Urinary bladder (tissue), 4 donors: ENCODE data around the gene ARMC12. TPM values are rescaled to one million over a fixed set of nuclear protein-coding genes. Genes with fewer than 3 reads are reported as not detected.
"Not testable (repeated sequence)": the region's sequence is repeated elsewhere in the genome, so short reads cannot be mapped to it uniquely, and the experiment has no call there.

Source experiments
- DNase-seq: peaks from one replicate; pipeline ENCODE4 v3.0.0-alpha.2; 2015; ENCODE audit errors: extremely low spot score
- H3K27ac ChIP-seq: one replicate; pipeline ENCODE4 v1.5.1; 2013; ENCODE audit warnings: low read depth, mild to moderate bottlenecking, moderate library complexity
- H3K36me3 ChIP-seq: one replicate; pipeline ENCODE4 v1.6.1; 2013; ENCODE audit warnings: mild to moderate bottlenecking, moderate library complexity; ENCODE audit not compliant: insufficient read depth
- H3K4me1 ChIP-seq: one replicate; pipeline ENCODE4 v1.6.1; 2013; ENCODE audit warnings: mild to moderate bottlenecking, moderate library complexity; ENCODE audit not compliant: insufficient read depth
- H3K4me3 ChIP-seq: one replicate; pipeline ENCODE4 v1.5.1; 2013; ENCODE audit warnings: low read depth, low read length
- WGBS: extraction: QIAGEN DNeasy Blood & Tissue Kit; methylation state at CpG from one replicate; pipeline ENCODE4 v1.1.7; 2013; 5-methylcytosine and 5-hydroxymethylcytosine counted together
- polyA plus RNA-seq: library from polyadenylated mRNA; stranded (reverse); fragments of 200-250 nt; gene quantifications from one replicate; pipeline ENCODE4 v1.2.3, GENCODE V29; 2013
- total RNA-seq: library from RNA; depleted of rRNA; stranded (reverse); fragments of >200 nt; gene quantifications from one replicate; pipeline ENCODE4 v1.2.3, GENCODE V29; 2014
- donor health status: healthy with polysubstance abuse.
- donor health status: healthy.

ARMC12 gene
- total and polyA plus RNA-seq, 2 donors: 0.56 TPM; not detected in 1

- DNase-seq: no peak
- WGBS: 80% methylated on average over 2 of the region's 2 CpGs
- Histone ChIP-seq H3K4me3 (no peak overlapping the region), H3K4me1 (peaks cover 4% of the 10 kb centered on the region), H3K27ac (no peak overlapping the region), H3K36me3 (no peaks in the 10 kb centered on the region)
These were observed 12.4 kb upstream of the ARMC12 start for GRCh38 chr6:35724471-35724870.

- WGBS: 72% methylated on average over 5 of the region's 5 CpGs
- Histone ChIP-seq H3K4me1 (peaks cover 4% of the 10 kb centered on the region), H3K4me3 (no peak overlapping the region), H3K27ac (peak overlapping the region; percentile 99), H3K36me3 (no peaks in the 10 kb centered on the region)
- no peak for DNase-seq
These were observed 11.6 kb upstream of the ARMC12 start for GRCh38 chr6:35725081-35725708.

DNA sequence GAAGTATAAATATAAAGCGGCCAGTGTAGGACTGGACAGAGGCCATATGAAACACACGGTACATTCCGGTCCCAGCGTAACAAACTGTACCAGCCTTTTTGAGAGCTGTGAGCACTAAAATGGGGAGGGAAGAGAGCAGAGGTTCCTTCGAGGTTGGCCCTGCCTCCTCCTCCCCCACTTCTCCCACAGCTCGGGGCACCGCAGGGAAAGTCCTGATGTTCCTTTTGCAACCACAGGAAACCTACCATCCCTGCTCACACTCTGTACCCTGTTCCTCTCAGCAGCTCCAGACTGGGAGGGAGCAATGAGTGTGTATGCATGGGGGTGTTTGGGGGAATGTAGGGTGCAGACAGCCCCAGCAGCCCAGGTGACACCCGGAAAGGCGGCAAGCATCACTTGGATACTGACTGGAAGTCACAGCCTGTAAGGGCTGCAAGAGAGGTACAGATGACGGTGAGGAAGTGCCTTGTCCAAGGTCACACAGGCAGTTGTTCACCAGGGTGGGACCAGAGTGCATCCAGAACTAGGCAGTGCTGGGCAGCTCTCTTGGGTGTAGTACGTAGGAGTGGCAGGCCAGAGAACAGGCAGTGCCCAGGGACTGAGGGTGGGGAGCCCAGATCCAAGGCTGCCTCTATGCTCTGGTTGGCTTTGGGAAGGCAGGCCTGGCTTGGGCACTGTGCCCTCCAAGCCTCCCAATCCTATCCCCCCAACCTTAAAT, 11.0 kb upstream of the ARMC12 start:
- Histone ChIP-seq H3K4me1 (peaks cover 4% of the 10 kb centered on the region), H3K4me3 (no peak overlapping the region), H3K36me3 (no peaks in the 10 kb centered on the region), H3K27ac (peak overlapping the region; percentile 99)
- WGBS: 50% methylated on average over 11 of the region's 11 CpGs
- DNase-seq: no peak

- peak overlapping the region; percentile 29 for H3K4me3 ChIP-seq
- WGBS: 5% methylated on average over 29 of the region's 29 CpGs
- H3K4me1 ChIP-seq: peaks cover 4% of the 10 kb centered on the region
- no peaks in the 10 kb centered on the region for H3K36me3 ChIP-seq
- peak; percentile 73 for DNase-seq
- H3K27ac ChIP-seq: peak overlapping the region; percentile 99
These were observed 9.4 kb upstream of the ARMC12 start for GRCh38 chr6:35727231-35727934.

DNA sequence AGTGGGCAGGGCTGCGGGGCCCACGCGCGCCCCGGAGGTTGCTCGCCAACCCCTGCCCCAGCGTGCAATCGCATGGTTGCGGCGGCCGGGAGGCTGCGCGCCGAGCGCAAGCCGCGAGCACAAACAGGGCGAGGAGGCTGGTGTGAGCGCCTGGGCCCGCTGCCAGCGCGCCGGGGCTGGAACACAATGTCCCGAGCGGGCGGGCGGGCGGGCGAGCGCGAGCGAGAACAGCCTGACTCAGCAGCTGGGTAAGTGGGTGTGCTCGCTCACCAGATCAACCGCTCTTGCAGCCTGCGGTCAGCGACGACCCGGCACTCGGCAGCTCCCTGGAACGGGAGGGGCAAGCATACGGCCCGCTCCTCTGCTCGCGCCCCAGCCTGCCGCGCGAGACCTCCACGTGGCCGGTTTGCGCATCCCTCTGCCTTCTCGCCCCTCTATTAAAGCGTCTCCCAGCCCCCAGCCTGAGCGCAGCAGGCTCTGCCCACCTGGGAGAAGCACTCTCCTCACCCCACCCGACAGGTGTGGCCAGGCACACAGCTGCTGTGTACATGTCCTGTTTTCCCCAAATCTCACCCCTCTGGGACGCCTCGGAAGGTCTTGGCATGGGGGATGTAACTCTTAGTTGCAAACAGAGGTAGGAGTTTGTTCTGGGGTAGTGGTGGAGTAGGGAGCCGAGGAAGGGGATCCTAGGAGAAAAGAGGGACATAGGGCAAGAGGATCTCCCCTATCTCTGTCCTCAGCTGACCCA, 8.7 kb upstream of the ARMC12 start:
- no peaks in the 10 kb centered on the region for H3K36me3 ChIP-seq
- WGBS: 2% methylated on average over 57 of the region's 57 CpGs
- H3K27ac ChIP-seq: peak overlapping the region; percentile 99
- H3K4me3 ChIP-seq: peak overlapping the region; percentile 29
- peaks cover 4% of the 10 kb centered on the region for H3K4me1 ChIP-seq
- DNase-seq: peak; percentile 78

DNA sequence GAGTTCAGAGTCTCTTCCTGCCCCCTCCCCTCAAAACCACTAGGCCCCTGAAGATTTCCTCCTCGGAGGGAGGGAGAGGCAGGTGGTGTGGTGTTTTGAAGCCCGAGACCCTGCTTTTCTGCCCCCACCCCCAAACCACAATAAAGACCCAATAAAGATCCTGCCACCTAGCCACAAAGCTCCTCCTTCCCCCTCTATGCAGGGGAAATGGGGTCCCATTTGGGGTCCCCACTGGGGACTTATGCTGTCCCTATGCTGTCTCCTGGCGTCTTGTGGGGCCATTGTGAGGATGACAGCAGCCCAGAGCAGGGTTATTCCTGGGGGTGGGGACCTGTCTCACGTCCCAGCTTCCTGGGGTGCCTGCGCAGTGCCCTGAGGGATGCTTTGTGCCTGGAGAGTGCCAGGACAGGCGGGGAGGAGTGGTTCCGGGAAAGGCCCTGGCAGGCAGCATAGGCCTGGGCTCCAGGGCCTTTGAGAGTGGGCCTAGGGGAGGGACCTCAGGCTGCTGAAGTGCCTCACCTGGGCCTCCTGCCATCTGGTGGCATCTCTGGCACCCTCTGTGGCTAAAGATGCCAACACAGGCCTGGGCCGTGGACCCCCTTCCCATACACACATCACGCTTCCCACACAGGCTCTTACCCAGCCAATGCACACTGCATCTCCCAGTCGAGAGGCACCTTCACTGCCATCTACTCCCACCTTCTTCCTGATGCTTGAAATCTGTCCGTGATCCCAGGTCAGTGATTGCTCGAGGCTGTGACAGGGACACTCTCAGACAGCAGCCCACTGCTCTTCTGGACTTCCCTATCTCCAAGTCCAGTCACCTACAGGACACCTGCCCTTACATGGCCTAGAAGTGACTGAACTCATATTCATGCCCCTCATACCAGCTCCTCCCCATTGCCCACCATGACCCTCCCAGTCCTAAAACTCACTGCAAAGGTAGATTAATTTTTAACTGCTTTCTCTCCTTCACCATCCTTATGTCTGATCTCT, 7.9 kb upstream of the ARMC12 start:
- 76% methylated on average over 12 of the region's 12 CpGs for WGBS
- no peak overlapping the region for H3K4me3 ChIP-seq
- H3K4me1 ChIP-seq: peaks cover 4% of the 10 kb centered on the region
- DNase-seq: no peak
- H3K36me3 ChIP-seq: no peaks in the 10 kb centered on the region
- H3K27ac ChIP-seq: peak overlapping the region; percentile 96

- no peak for DNase-seq
- Histone ChIP-seq H3K27ac (peak overlapping the region; percentile 96), H3K4me3 (no peak overlapping the region), H3K4me1 (peaks cover 4% of the 10 kb centered on the region), H3K36me3 (no peaks in the 10 kb centered on the region)
- WGBS: 58% methylated on average over 2 of the region's 2 CpGs
These were observed 7.1 kb upstream of the ARMC12 start for GRCh38 chr6:35729722-35730121.

DNA sequence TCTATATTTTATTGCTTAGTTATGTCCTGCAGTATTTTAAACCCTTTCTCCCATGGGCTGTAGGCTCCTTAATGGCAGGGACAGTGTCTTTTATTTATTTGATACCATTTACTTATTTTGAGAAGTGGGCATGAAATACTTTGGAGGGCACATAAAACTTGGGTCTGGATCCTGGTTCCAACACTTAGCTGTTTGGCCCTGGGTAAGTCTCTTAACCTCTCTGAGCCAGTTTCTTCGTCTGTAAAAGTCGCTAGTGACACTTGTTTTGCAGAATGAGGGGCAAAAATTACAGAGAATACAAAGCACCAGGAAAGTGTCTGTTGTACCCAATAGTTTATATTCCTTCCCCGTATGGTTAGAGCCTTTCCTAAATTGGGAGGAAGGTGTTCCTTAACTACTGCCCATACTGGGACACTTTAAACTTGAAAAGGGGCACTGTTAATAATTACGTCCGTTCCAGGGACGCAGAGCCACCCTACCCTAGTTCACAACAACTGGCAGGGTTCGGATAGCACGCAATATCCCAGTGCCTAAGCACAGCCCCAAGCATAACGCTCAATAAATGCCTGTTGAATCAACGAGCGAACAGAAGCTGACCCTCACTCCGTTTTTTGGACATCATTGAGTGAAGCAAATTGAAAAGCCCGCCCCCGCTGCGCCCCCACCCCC, 6.0 kb upstream of the ARMC12 start:
- Histone ChIP-seq H3K27ac (peak overlapping the region; percentile 69), H3K4me1 (peaks cover 4% of the 10 kb centered on the region), H3K4me3 (no peak overlapping the region), H3K36me3 (no peaks in the 10 kb centered on the region)
- 10% methylated on average over 15 of the region's 15 CpGs for WGBS
- no peak for DNase-seq

GRCh38 chr6:35731414-35731735, 5.5 kb upstream of the ARMC12 start:
- peak; percentile 78 for DNase-seq
- Histone ChIP-seq H3K27ac (peak overlapping the region; percentile 98), H3K36me3 (no peaks in the 10 kb centered on the region), H3K4me1 (peaks cover 2% of the 10 kb centered on the region), H3K4me3 (peak overlapping the region; percentile 43)
- WGBS: under 1% methylated on average over 23 of the region's 23 CpGs

GRCh38 chr6:35731736-35732532, 4.9 kb upstream of the ARMC12 start:
- Histone ChIP-seq H3K4me1 (peaks cover 2% of the 10 kb centered on the region), H3K36me3 (no peaks in the 10 kb centered on the region), H3K27ac (peak overlapping the region; percentile 98), H3K4me3 (peak overlapping the region; percentile 43)
- peak; percentile 84 for DNase-seq
- WGBS: under 1% methylated on average over 61 of the region's 61 CpGs

GRCh38 chr6:35733633-35734032, 3.2 kb upstream of the ARMC12 start:
- DNase-seq: no peak
- 93% methylated on average over 8 of the region's 8 CpGs for WGBS
- no peak overlapping the region for H3K27ac ChIP-seq
- no peaks in the 10 kb centered on the region for H3K36me3 ChIP-seq
- peaks cover 2% of the 10 kb centered on the region for H3K4me1 ChIP-seq
- no peak overlapping the region for H3K4me3 ChIP-seq

DNA sequence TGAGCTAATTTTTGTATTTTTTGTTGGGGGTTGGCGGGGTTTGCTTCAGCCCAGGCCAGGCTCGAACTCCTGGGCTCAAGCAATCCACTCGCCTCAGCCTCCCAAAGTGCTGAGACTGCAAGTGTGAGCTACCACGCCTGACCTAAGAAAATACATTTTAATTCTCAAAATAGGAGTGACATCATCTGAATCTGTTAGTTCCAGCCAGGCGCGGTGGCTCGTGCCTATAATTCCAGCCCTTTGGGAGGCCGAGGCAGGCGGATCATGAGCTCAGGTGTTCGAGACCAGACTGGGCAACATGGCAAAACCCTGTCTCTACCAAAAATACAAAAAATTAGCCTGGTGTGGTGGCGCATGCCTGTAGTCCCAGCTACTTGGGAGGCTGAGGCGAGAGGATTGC, 2.5 kb upstream of the ARMC12 start:
- DNase-seq, H3K36me3 ChIP-seq, H3K4me3 ChIP-seq, H3K27ac ChIP-seq, H3K4me1 ChIP-seq: not testable (repeated sequence)
- WGBS: 96% methylated on average over 12 of the region's 12 CpGs
